ENCODE results near the gene CPHXL2. TPM values are rescaled to one million over a fixed set of nuclear protein-coding genes. Genes with fewer than 3 reads are reported as not detected.

CPHXL2 gene
- total and polyA plus RNA-seq, 2 donors (not counting 1 experiment from before 2014, with no cell fraction given): not detected

DNA sequence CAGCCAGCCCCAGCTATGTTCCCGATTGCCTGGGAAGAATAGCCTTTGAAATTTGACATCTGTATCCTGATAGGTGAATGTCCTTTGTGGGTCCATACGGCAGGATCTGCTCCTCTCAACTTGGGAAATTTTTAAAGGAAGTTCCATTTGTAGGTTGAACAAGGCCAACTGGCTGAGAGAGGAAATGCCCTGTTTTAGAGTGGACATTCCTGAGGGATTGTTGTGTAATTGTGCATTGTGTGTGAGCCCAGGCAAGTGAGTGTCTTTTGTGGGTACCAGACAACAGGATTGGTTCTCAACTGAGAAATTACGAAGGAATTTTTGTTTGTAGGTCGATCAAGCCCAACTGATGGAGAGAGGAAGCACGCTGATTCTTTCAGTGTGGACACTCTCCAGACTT is 2.6 kb upstream of the CPHXL2 start:
- TF ChIP-seq, protein P1, sequence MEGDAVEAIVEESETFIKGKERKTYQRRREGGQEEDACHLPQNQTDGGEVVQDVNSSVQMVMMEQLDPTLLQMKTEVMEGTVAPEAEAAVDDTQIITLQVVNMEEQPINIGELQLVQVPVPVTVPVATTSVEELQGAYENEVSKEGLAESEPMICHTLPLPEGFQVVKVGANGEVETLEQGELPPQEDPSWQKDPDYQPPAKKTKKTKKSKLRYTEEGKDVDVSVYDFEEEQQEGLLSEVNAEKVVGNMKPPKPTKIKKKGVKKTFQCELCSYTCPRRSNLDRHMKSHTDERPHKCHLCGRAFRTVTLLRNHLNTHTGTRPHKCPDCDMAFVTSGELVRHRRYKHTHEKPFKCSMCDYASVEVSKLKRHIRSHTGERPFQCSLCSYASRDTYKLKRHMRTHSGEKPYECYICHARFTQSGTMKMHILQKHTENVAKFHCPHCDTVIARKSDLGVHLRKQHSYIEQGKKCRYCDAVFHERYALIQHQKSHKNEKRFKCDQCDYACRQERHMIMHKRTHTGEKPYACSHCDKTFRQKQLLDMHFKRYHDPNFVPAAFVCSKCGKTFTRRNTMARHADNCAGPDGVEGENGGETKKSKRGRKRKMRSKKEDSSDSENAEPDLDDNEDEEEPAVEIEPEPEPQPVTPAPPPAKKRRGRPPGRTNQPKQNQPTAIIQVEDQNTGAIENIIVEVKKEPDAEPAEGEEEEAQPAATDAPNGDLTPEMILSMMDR (IDR thresholded peaks at IDR 0.05): no peak
- TF ChIP-seq EZH2 (IDR thresholded peaks at IDR 0.05; ENCODE audit: borderline replicate concordance, insufficient read depth, low read depth, low read length, poor library complexity, severe bottlenecking): no peak
- intact Hi-C loops (cut with micrococcal nuclease): no loop called here
- no peak overlapping the region for H2AFZ ChIP-seq (ENCODE audit: insufficient read depth, low read depth, low read length, poor library complexity, severe bottlenecking)
- H3K9ac ChIP-seq (ENCODE audit: low read length): no peak overlapping the region
- DNase-seq: no peak
- Mint-ChIP-seq H3K9me3 (ENCODE audit: insufficient read depth) (no peaks in the 10 kb centered on the region), H3K4me3 (no peak overlapping the region), H3K4me1 (no peaks in the 10 kb centered on the region), H3K27ac (no peak overlapping the region), H3K27me3 (no peaks in the 10 kb centered on the region)
- H3K4me2 ChIP-seq (replicated peaks; ENCODE audit: low read depth, low read length, poor library complexity, severe bottlenecking): no peak overlapping the region
- H3K79me2 ChIP-seq (ENCODE audit: control insufficient read depth, insufficient read depth, low read length): no peaks in the 10 kb centered on the region
- no peaks in the 10 kb centered on the region for H3K4me1 ChIP-seq (ENCODE audit: control insufficient read depth in 2 of 2, insufficient read depth in 2 of 2, low read length in 2 of 2)
- CTCF ChIA-PET: no interaction called here
- ATAC-seq (ENCODE audit: low read depth): no peak
- no peaks in the 10 kb centered on the region for H3K36me3 ChIP-seq (replicated peaks in 1 of 2; ENCODE audit: control extremely low read depth in 1 of 2, control insufficient read depth in 1 of 2, extremely low read depth in 1 of 2, insufficient read depth in 2 of 2, low read length in 1 of 2)
- no peaks in the 10 kb centered on the region for H4K20me1 ChIP-seq (ENCODE audit: control insufficient read depth, insufficient read depth, low read length, poor library complexity, severe bottlenecking)
- no peak overlapping the region for H3K4me3 ChIP-seq (ENCODE audit: control extremely low read depth in 1 of 5, extremely low read depth in 1 of 5, insufficient read depth in 1 of 5, low read depth in 2 of 5, low read length in 4 of 5)
- 100% methylated on average over 5 of the region's 5 CpGs for WGBS (ENCODE audit: insufficient coverage)
- no peak overlapping the region for H3K27ac ChIP-seq (ENCODE audit: low read length in 2 of 2)
- no peaks in the 10 kb centered on the region for H3K9me3 ChIP-seq (ENCODE audit: control extremely low read depth in 1 of 3, control insufficient read depth in 2 of 3, insufficient read depth in 1 of 3, low read length in 2 of 3)
- no peaks in the 10 kb centered on the region for H3K27me3 ChIP-seq (replicated peaks in 1 of 4; ENCODE audit: control extremely low read depth in 1 of 4, control insufficient read depth in 3 of 4, insufficient read depth in 4 of 4, low read length in 3 of 4)
- POLR2A ChIA-PET: no interaction called here

DNA sequence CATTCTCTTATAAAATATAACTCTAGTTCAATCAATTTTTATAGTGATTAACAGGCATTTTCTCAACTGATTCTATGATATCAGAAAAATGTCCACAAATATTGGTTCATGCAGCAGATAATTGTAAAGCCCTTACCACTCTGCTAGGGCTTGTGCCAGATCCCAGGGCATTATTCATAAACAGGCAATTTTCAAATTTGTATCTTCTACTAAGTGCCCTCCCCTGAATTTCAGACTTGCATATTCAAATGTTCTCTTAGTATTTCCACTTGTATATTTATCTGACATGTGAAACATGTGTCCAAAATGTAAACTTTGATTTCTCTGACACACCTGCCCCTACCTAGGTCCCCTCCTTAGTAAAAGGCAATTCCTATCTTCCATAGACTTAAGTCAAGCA is 9.3 kb downstream of the CPHXL2 start:
- Mint-ChIP-seq H3K27ac (no peak overlapping the region), H3K27me3 (no peaks in the 10 kb centered on the region), H3K9me3 (ENCODE audit: insufficient read depth) (no peaks in the 10 kb centered on the region), H3K4me3 (no peak overlapping the region), H3K4me1 (no peaks in the 10 kb centered on the region)
- no peak overlapping the region for H3K4me2 ChIP-seq (replicated peaks; ENCODE audit: low read depth, low read length, poor library complexity, severe bottlenecking)
- H3K79me2 ChIP-seq (ENCODE audit: control insufficient read depth, insufficient read depth, low read length): no peaks in the 10 kb centered on the region
- POLR2A ChIA-PET: interaction anchor here (0.7 kb wide), 1 partner anchor 73 kb away, joined by 3 read pairs; no protein-coding TSS in a partner anchor
- no peaks in the 10 kb centered on the region for H4K20me1 ChIP-seq (ENCODE audit: control insufficient read depth, insufficient read depth, low read length, poor library complexity, severe bottlenecking)
- intact Hi-C loops (cut with micrococcal nuclease): no loop called here
- no peak overlapping the region for H3K4me3 ChIP-seq (ENCODE audit: control extremely low read depth in 1 of 5, extremely low read depth in 1 of 5, insufficient read depth in 1 of 5, low read depth in 2 of 5, low read length in 4 of 5)
- H3K36me3 ChIP-seq (replicated peaks in 1 of 2; ENCODE audit: control extremely low read depth in 1 of 2, control insufficient read depth in 1 of 2, extremely low read depth in 1 of 2, insufficient read depth in 2 of 2, low read length in 1 of 2): no peaks in the 10 kb centered on the region
- ATAC-seq (ENCODE audit: low read depth): no peak
- no peak for TF ChIP-seq EZH2 (IDR thresholded peaks at IDR 0.05; ENCODE audit: borderline replicate concordance, insufficient read depth, low read depth, low read length, poor library complexity, severe bottlenecking)
- H3K9ac ChIP-seq (ENCODE audit: low read length): no peak overlapping the region
- H3K4me1 ChIP-seq (ENCODE audit: control insufficient read depth in 2 of 2, insufficient read depth in 2 of 2, low read length in 2 of 2): no peaks in the 10 kb centered on the region
- DNase-seq: no peak
- CTCF ChIA-PET: no interaction called here
- H3K9me3 ChIP-seq (ENCODE audit: control extremely low read depth in 1 of 3, control insufficient read depth in 2 of 3, insufficient read depth in 1 of 3, low read length in 2 of 3): no peaks in the 10 kb centered on the region
- H3K27ac ChIP-seq (ENCODE audit: low read length in 2 of 2): no peak overlapping the region
- no peak overlapping the region for H2AFZ ChIP-seq (ENCODE audit: insufficient read depth, low read depth, low read length, poor library complexity, severe bottlenecking)
- H3K27me3 ChIP-seq (replicated peaks in 1 of 4; ENCODE audit: control extremely low read depth in 1 of 4, control insufficient read depth in 3 of 4, insufficient read depth in 4 of 4, low read length in 3 of 4): no peaks in the 10 kb centered on the region

All from B cell (primary cell).